Superior temporal gyrus (tissue), 1 donor: ENCODE data around the gene LRRK2.
A peak's percentile ranks its signal among the peaks of the same experiment; 100 is the strongest.
"Not testable (repeated sequence)": the region's sequence is repeated elsewhere in the genome, so short reads cannot be mapped to it uniquely, and the experiment has no call there.

Experiments used
- DNase-seq: peaks from one replicate; pipeline ENCODE4 v3.0.0-alpha.2; 2016; ENCODE audit errors: extremely low spot score

The LRRK2 gene

GRCh38 chr12:40248034-40248433 is 23.2 kb downstream of the LRRK2 start:
- no peak for DNase-seq

GRCh38 chr12:40248585-40249297 is 23.9 kb downstream of the LRRK2 start:
- DNase-seq: no peak

GRCh38 chr12:40250652-40251051 is 25.9 kb downstream of the LRRK2 start:
- DNase-seq: not testable (repeated sequence)

- DNase-seq: peak; percentile 32
Measured at GRCh38 chr12:40253936-40254335, 29.1 kb downstream of the LRRK2 start.

- no peak for DNase-seq
Measured at GRCh38 chr12:40254455-40255085, 29.8 kb downstream of the LRRK2 start.

GRCh38 chr12:40258371-40258770 is 33.6 kb downstream of the LRRK2 start:
- no peak for DNase-seq

- no peak for DNase-seq
Measured at GRCh38 chr12:40261937-40262336, 37.1 kb downstream of the LRRK2 start.

- DNase-seq: no peak
Measured at GRCh38 chr12:40262657-40263056, 37.9 kb downstream of the LRRK2 start.

- no peak for DNase-seq
Measured at GRCh38 chr12:40263616-40264409, 39.0 kb downstream of the LRRK2 start.

- no peak for DNase-seq
Measured at GRCh38 chr12:40271981-40272664, 47.3 kb downstream of the LRRK2 start.

- DNase-seq: no peak
Measured at GRCh38 chr12:40281791-40282364, 57.1 kb downstream of the LRRK2 start.

GRCh38 chr12:40286583-40286982 is 61.8 kb downstream of the LRRK2 start:
- no peak for DNase-seq

- DNase-seq: no peak
Measured at GRCh38 chr12:40287369-40287975, 62.7 kb downstream of the LRRK2 start.

- no peak for DNase-seq
Measured at GRCh38 chr12:40292788-40293429, 68.1 kb downstream of the LRRK2 start.

GRCh38 chr12:40298341-40298740 is 73.5 kb downstream of the LRRK2 start:
- DNase-seq: no peak

- DNase-seq: no peak
Measured at GRCh38 chr12:40300490-40300889, 75.7 kb downstream of the LRRK2 start.

GRCh38 chr12:40309001-40309400 is 84.2 kb downstream of the LRRK2 start:
- no peak for DNase-seq

- no peak for DNase-seq
Measured at GRCh38 chr12:40310211-40310610, 85.4 kb downstream of the LRRK2 start.

GRCh38 chr12:40312196-40312595 is 87.4 kb downstream of the LRRK2 start:
- no peak for DNase-seq

GRCh38 chr12:40312982-40313576 is 88.3 kb downstream of the LRRK2 start:
- peak; percentile 62 for DNase-seq
